Measurements from ENCODE around the gene GPR150.

DNA sequence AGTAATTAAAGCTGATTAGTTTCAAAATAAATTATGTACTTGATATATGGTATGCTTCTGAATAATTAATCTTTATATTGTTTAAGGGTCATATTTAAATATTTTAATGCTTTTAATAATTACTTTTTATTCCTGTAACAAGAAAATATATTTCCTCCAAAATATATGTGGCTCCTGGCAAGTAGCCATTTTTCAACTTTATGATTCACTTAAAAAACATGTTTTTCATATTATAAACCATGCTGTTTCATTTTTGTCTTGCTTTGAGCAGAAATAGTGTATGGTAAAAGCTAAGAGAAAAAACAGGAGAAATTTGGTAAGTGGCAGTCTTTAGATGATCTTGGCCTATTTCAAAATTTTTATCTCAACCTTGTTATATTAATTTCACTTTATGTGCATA is 48.3 kb downstream of the GPR150 start:
- TF ChIP-seq CTCF (conservative IDR thresholded peaks at IDR 0.05; ENCODE audit: low read depth, low read length) (no peak), EZH2 (IDR thresholded peaks at IDR 0.05; ENCODE audit: low read length, unreplicated experiment) (no peak)
